Left kidney (tissue), 2 donors: Measurements from ENCODE around the gene ULBP3. TPM values are rescaled to one million over a fixed set of nuclear protein-coding genes. Genes with fewer than 3 reads are reported as not detected.
"Not testable (repeated sequence)": the region's sequence is repeated elsewhere in the genome, so short reads cannot be mapped to it uniquely, and the experiment has no call there.

ENCODE experiments used
- DNase-seq: peaks from one replicate; pipeline ENCODE4 v3.0.0-alpha.2; 2013
- polyA plus RNA-seq: library from polyadenylated mRNA; unstranded; fragments of 120-200 nt; gene quantifications from one replicate; pipeline ENCODE4 v1.2.1, GENCODE V29; 2013; ENCODE audit not compliant: insufficient read length

The ULBP3 gene
- polyA plus RNA-seq, 1 donor = 8.5 TPM

DNA sequence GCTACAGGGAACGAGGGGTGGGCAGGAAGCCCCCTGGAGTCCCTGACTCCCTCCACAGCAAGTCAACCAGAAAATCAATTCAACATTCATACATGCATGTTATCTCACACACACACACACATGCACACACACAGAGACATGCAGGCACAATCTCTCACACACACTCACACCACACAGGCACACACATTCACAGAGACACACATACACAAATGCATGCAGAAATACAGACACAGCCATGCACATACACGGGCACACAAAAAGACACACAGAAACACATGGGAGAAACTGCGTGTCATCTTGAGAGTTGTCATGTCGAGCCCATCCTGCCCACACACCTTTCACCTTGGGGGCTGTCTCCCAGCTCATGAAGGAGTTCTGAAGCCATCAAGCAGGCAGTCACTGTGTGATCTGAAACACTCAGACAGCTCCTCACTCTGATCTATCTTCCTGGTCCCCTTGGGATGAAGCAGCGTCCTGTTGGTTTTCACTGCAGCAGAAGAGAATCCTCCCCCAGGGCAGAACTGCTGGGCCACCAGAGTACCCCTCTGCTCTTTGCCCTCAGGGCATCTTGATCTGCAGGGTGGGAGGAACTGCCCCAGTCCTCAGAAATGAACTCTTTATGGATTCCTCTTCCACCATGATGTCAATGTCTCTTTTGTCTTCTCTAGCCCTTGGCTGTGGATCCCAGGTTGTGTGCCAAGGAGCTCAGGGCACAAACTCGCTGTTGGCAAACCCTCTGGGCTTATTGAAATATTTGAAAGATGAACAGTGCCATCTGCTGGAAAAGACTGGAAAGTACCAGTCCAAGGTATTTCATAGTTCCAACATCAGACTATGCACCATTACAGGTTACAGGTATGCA, 52.4 kb downstream of the ULBP3 start:
- peak; percentile 71 for DNase-seq

DNA sequence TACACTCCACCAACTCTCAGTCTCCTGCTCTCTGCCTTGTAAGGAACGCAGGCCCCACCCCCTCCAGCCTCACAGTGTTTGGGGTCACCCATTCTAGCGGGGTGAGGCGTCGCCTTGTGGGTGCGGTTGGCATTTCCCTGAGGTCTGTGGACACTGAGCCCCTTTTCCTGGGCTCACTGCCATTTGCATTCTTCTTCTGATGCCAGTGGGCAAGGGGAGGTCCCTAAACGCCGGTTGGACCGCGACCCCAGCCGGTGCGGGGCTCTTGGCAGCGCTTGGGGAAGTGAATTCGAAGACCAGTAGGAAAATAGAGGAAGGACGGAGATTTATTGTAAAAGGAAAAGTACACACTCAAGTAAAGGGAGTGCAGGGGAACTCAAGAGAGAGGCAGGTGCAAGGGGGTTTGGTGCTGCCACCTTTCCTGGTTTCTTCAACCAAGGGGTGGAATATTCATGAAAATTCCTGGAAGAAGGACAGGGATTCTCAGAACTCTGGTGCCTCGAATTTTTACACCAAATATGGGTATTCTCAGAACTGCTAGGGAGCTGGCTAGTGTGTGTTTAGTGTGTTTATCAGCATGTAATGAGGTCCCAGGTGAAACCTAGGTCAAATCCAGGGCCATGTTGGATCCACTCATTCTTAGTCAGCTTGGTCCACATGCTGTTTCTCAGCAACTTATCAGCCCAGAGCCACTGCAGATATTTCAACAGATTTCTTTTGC, 53.5 kb downstream of the ULBP3 start:
- not testable (repeated sequence) for DNase-seq

DNA sequence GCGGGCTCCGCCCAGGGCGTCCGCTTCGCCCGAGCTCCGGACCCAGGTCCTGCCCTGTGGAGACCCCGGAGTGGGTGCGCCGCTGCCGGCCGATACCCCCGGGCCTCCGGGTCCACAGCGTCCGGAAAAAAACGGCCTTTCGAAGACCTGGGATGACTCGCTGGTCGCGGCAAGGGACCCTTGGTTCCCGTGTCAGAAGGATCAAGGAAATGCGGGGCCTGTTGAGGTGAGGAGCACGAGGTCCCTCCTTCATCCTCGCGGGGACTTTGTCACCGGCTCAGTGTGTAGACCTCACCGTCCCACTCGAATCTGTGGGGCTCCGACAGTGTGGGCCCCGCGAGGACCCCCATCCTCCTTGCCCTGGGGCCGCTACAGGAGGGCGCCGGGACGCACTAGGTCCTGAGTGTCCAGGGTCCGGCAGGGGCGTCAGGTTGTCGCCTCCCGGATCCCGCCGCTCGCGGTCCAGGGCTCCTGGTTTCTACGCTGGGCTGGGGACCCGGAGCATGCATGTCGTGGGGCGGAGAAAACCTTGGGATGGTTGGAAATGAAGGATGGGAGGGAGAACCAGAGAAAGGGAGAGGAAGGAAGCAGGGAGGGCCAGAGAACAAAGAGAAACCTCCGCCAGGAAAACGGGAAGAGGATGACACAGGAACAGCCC, 54.2 kb downstream of the ULBP3 start:
- not testable (repeated sequence) for DNase-seq

DNA sequence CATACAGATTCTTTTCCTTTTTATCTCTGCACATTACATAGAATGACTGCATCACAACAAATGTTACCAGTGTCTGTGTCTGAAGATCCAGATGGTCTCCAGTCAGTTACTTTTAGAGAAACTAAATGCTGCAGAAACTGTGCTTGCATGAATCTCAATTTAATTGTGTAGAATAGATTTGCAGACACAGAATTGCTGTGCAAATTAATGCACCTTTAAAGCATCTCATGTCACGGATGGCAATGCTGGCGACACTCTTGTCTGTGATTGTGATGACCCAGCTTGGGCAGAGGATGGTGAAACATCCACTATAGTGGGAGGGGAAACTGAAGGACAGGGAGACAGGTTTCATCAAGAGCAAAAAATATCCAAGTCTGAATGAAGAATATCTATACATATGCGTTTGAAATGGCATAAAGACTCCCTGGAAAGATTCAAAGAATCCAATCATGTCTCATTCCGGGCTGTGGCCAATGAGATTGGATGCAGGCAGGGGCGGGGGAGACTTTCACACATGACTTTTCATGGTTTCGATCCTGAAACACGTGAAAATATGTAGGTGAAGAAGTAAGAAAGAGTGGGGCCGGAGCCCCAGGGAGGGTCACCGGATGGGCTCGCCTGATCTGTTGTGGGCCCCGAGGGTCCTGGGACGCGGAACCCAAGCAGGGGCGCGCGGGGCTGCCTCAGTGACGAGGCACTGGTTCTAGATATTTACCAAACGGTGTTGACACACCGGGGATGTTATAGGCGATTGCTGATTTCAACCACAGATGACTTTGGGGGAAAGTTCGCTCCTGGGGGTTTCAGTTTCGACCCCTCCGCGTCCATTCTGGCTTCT, 54.9 kb downstream of the ULBP3 start:
- DNase-seq = not testable (repeated sequence)

DNA sequence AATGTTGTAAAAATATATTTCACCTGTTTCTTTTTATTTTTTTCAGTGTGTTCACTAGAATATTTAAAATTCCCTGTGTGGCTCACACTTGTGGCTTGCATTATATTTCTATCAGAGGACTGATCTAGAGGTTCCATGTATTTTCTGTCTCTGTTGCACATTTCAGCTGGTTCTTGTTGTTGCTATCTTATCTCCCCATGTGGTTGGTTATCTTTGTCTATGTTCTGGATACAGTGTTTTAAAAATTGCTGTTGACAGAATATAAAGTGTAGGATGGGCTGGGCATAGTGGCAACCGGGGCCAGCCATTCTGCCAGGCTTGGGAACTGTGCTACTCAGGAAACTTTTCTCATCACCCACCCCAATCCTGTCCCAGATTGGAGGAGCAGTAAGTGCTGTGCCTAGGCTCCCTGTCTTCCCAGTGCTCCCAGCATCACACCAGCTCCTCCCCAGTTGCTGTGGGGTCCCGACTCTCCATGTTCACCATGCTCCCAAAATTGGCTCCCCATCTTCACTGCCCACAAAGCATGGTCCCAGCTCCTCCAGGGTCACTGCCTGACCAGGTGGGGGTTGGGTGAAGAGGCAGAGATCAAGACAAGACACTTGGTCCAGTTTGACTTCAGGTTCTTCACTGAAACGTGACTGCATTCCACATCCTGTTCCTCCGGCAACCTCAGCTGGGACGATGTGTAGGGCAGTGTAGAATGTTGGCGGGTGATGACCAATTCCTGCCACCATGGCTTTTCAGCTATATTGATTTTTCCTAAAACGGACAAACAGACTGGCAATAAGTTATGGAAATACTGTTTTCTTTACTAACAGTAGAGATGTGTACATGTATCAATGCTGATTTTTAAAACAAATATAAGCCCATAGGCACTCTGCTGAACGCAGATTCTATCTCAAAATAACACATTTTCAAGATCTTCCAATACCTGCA, 55.8 kb downstream of the ULBP3 start:
- DNase-seq = not testable (repeated sequence)

Other genes with a start within 250 kb of the ULBP3 start
- 40.4 TPM for gene LRP11, start 204.8 kb downstream of the ULBP3 start, polyA plus RNA-seq
- gene RAET1E, start 171.0 kb downstream of the ULBP3 start, polyA plus RNA-seq = 0.37 TPM
- 1.4 TPM for gene RAET1G, start 146.0 kb downstream of the ULBP3 start, polyA plus RNA-seq
- gene ULBP2, start 127.1 kb downstream of the ULBP3 start, polyA plus RNA-seq = 0.88 TPM
- gene ULBP1, start 105.2 kb downstream of the ULBP3 start, polyA plus RNA-seq = 2.1 TPM
- gene RAET1L, start 43.6 kb downstream of the ULBP3 start, polyA plus RNA-seq = not detected
- gene PPP1R14C, start 73.9 kb upstream of the ULBP3 start, polyA plus RNA-seq = 21.6 TPM